Measurements from ENCODE around the gene P4HA3.

DNA sequence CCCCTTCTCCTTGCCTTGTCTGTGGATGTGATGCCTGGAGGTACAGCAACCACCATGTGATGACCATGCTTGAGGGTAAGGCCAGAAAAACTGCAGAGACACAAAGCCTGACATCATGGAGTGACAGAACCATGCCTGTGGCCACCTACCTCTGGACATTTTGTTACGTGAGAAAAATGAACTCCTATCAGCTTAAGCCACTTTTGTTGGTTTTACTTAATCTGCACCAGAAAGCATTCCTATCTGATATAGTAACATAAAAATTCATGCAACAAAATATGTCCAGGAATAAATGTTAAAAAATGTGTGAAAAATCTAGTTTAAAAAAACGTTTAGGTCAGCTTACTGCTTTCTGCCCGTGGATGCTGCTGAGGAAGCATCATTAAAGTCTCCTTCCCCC, 42.6 kb upstream of the P4HA3 start:
- no peak for TF ChIP-seq POLR2A (IDR thresholded peaks at IDR 0.05; ENCODE audit: low read depth, low read length)
- TF ChIP-seq POLR2AphosphoS5 (IDR thresholded peaks at IDR 0.05; ENCODE audit: low read depth, low read length) = no peak
